K562 (cell line): Measurements from ENCODE around the gene FAM89B. TPM values are rescaled to one million over a fixed set of nuclear protein-coding genes. Genes with fewer than 3 reads are reported as not detected.

Source experiments
- CBX8 ChIP-seq: fragments of 200-600 bp; sonication (generic); IDR thresholded peaks from 2 replicates; pipeline ENCODE4 v1.6.1; 2012; ENCODE audit warnings: borderline replicate concordance, mixed run types, low read depth, mild to moderate bottlenecking, moderate library complexity, mixed read lengths, low read length, control low read depth, inconsistent platforms; ENCODE audit not compliant: poor library complexity, severe bottlenecking; ENCODE audit errors: extremely low read depth
- E2F6 ChIP-seq, 2 experiments: IDR thresholded peaks; 2 replicates each; pipeline ENCODE4 v1.6.1; 2011; ENCODE audit warnings: borderline replicate concordance in 1 of 2, control low read depth in 1 of 2, low read depth in 1 of 2, low read length in 1 of 2, mild to moderate bottlenecking in 1 of 2, mixed read lengths in 1 of 2, moderate library complexity in 1 of 2; ENCODE audit not compliant: insufficient read depth in 1 of 2, insufficient read length in 1 of 2, poor library complexity in 1 of 2, severe bottlenecking in 1 of 2; ENCODE audit errors: extremely low read depth in 1 of 2
- EP300 ChIP-seq: IDR thresholded peaks from 2 replicates; pipeline ENCODE4 v1.6.1; 2012; ENCODE audit warnings: low read length, improper control_type of control experiment
- ESRRA ChIP-seq: fragments of 450-650 bp; IDR thresholded peaks from 2 replicates; pipeline ENCODE4 v1.6.1; 2014; ENCODE audit warnings: low read depth, mild to moderate bottlenecking, moderate library complexity, borderline replicate concordance
- ETV6 ChIP-seq, 3 experiments: fragments of 150-350 bp in 1 of 3; sonication (generic) in 1 of 3; formaldehyde crosslinking in 1 of 3; IDR thresholded peaks; 2 replicates each; pipeline versions ENCODE4 v1.6.1 to v1.8.0; 2014 to 2022; ENCODE audit warnings: borderline replicate concordance in 2 of 3, low read depth in 2 of 3, antibody characterized with exemption in 1 of 3, low read length in 1 of 3, mild to moderate bottlenecking in 1 of 3, missing genetic modification reagents in 1 of 3
- KHSRP ChIP-seq: fragments of 450-650 bp; IDR thresholded peaks from 2 replicates; pipeline ENCODE4 v1.6.1; 2017
- MIER1 ChIP-seq: fragments of 450-650 bp; IDR thresholded peaks from 2 replicates; pipeline ENCODE4 v1.6.1; 2016; ENCODE audit warnings: antibody characterized with exemption, mild to moderate bottlenecking, low read depth
- PRPF4 ChIP-seq: fragments of 200-400 bp; formaldehyde crosslinking; IDR thresholded peaks from one replicate; pipeline ENCODE4 v1.6.1; 2017; ENCODE audit warnings: low read length, low read depth, mild to moderate bottlenecking; ENCODE audit not compliant: insufficient read depth, poor library complexity, severe bottlenecking
- polyA plus RNA-seq, 8 experiments: library from polyadenylated mRNA; depleted of rRNA in 4 of 8; stranded (reverse) in 5 of 8; unstranded in 3 of 8; fragments of >200 nt; fragmentation: Nextera tagmentation in 2 of 8; fragmentation: Illumina TruSeq in 1 of 8; extraction: Ambion mirVana in 2 of 8; extraction: Trizol in 1 of 8; gene quantifications; 2 replicates each; pipeline versions ENCODE4 v1.2.1 to v1.2.3, GENCODE V29; 2011 to 2014; ENCODE audit warnings: inconsistent platforms in 1 of 8, missing spikeins in 1 of 8
- total RNA-seq, 7 experiments: library from RNA; depleted of rRNA in 6 of 7; stranded (reverse); fragments of >200 nt in 6 of 7; fragmentation: Illumina TruSeq in 2 of 7; extraction: Trizol in 2 of 7; gene quantifications; 2 replicates each; pipeline versions ENCODE4 v1.2.1 to v1.2.3, GENCODE V29; 2011 to 2021; ENCODE audit warnings: low replicate concordance in 1 of 7
- TF ChIP-seq, protein P1 (sequence below): fragments of 150-350 bp; IDR thresholded peaks from 2 replicates; pipeline ENCODE4 v1.6.1; 2014; ENCODE audit warnings: low read depth, mild to moderate bottlenecking, low read length, borderline replicate concordance
- TF ChIP-seq, protein P2 (sequence below), 2 experiments: fragments of 450-650 bp; IDR thresholded peaks; 2 replicates each; pipeline ENCODE4 v1.6.1; 2018; ENCODE audit warnings: mild to moderate bottlenecking in 2 of 2, low read depth in 1 of 2; ENCODE audit not compliant: partially characterized antibody in 2 of 2
- TF ChIP-seq, protein P3 (sequence below): fragments of 250-450 bp; sonication (Bioruptor Pico); IDR thresholded peaks from 2 replicates; pipeline ENCODE4 v1.5.0; 2021
- TF ChIP-seq, protein P4 (sequence below): sonication (generic); formaldehyde crosslinking; IDR thresholded peaks from 2 replicates; pipeline ENCODE4 v1.8.1; 2022; ENCODE audit warnings: missing genetic modification reagents

Gene FAM89B
- total and polyA plus RNA-seq, 9 of the 15 experiments (the other 6 are each of a cell fraction or from before 2014, with no cell fraction given): 0.32 to 27.6 (median 11.9) TPM

DNA sequence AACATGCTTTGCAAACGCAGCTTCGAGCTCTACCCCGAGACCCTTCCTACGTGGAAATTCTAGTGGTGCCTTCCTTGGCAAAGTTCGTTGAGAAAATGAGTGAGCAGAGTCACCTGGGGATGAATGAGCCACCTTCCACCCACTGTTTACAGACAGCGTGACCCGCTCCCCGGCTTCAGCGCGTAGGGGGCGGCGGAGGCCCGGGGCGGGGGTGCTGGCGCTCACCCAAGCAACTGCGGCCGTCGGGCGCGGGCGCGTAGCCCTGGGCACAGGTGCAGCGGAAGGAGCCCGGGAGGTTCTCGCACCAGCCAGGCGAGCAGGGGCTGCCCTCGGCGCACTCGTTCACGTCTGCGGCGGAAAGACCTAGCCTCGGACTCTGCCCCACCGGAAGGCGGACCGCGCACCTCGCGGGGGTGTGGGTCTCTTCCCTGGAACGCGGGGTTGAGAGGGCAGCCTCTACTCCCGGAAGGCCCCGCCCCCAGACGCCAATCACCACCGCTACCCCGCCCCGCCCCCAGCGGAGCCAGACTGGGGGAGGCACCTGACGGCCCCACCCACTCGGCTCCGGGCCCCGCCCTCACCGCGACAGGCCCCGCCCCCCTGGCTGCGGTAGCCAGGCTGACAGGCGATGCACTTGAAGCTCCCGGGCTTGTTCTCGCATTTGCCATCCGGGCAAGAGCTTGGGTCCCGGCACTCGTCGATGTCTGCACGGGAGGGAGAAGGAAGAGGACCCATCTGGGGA is 25.9 kb upstream of the FAM89B start (continued):
- TF ChIP-seq, protein P1, sequence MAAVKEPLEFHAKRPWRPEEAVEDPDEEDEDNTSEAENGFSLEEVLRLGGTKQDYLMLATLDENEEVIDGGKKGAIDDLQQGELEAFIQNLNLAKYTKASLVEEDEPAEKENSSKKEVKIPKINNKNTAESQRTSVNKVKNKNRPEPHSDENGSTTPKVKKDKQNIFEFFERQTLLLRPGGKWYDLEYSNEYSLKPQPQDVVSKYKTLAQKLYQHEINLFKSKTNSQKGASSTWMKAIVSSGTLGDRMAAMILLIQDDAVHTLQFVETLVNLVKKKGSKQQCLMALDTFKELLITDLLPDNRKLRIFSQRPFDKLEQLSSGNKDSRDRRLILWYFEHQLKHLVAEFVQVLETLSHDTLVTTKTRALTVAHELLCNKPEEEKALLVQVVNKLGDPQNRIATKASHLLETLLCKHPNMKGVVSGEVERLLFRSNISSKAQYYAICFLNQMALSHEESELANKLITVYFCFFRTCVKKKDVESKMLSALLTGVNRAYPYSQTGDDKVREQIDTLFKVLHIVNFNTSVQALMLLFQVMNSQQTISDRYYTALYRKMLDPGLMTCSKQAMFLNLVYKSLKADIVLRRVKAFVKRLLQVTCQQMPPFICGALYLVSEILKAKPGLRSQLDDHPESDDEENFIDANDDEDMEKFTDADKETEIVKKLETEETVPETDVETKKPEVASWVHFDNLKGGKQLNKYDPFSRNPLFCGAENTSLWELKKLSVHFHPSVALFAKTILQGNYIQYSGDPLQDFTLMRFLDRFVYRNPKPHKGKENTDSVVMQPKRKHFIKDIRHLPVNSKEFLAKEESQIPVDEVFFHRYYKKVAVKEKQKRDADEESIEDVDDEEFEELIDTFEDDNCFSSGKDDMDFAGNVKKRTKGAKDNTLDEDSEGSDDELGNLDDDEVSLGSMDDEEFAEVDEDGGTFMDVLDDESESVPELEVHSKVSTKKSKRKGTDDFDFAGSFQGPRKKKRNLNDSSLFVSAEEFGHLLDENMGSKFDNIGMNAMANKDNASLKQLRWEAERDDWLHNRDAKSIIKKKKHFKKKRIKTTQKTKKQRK: no peak
- no peak for TF ChIP-seq MIER1
- TF ChIP-seq, protein P2, sequence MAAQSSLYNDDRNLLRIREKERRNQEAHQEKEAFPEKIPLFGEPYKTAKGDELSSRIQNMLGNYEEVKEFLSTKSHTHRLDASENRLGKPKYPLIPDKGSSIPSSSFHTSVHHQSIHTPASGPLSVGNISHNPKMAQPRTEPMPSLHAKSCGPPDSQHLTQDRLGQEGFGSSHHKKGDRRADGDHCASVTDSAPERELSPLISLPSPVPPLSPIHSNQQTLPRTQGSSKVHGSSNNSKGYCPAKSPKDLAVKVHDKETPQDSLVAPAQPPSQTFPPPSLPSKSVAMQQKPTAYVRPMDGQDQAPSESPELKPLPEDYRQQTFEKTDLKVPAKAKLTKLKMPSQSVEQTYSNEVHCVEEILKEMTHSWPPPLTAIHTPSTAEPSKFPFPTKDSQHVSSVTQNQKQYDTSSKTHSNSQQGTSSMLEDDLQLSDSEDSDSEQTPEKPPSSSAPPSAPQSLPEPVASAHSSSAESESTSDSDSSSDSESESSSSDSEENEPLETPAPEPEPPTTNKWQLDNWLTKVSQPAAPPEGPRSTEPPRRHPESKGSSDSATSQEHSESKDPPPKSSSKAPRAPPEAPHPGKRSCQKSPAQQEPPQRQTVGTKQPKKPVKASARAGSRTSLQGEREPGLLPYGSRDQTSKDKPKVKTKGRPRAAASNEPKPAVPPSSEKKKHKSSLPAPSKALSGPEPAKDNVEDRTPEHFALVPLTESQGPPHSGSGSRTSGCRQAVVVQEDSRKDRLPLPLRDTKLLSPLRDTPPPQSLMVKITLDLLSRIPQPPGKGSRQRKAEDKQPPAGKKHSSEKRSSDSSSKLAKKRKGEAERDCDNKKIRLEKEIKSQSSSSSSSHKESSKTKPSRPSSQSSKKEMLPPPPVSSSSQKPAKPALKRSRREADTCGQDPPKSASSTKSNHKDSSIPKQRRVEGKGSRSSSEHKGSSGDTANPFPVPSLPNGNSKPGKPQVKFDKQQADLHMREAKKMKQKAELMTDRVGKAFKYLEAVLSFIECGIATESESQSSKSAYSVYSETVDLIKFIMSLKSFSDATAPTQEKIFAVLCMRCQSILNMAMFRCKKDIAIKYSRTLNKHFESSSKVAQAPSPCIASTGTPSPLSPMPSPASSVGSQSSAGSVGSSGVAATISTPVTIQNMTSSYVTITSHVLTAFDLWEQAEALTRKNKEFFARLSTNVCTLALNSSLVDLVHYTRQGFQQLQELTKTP (IDR thresholded peaks at IDR 0.05; ENCODE audit: low read depth in 1 of 2, partially characterized antibody in 2 of 2): no peak
- no peak for TF ChIP-seq ETV6 (IDR thresholded peaks at IDR 0.05; ENCODE audit: borderline replicate concordance in 1 of 2, low read depth in 2 of 2, low read length in 1 of 2)
- TF ChIP-seq ETV6 (CRISPR knock-in tag; IDR thresholded peaks at IDR 0.05; ENCODE audit: borderline replicate concordance): no peak
- no peak; the same call in 1 of the 2 replicates for TF ChIP-seq ESRRA
- TF ChIP-seq PRPF4: no peak
- no peak for TF ChIP-seq KHSRP
- no peak for TF ChIP-seq EP300
- TF ChIP-seq E2F6 (IDR thresholded peaks at IDR 0.05; ENCODE audit: borderline replicate concordance in 1 of 2, extremely low read depth in 1 of 2, insufficient read depth in 1 of 2, insufficient read length in 1 of 2, low read depth in 1 of 2, low read length in 1 of 2, poor library complexity in 1 of 2, severe bottlenecking in 1 of 2): peak in 1 of 2 experiments; percentile 39
- no peak for TF ChIP-seq CBX8
- TF ChIP-seq, protein P3, sequence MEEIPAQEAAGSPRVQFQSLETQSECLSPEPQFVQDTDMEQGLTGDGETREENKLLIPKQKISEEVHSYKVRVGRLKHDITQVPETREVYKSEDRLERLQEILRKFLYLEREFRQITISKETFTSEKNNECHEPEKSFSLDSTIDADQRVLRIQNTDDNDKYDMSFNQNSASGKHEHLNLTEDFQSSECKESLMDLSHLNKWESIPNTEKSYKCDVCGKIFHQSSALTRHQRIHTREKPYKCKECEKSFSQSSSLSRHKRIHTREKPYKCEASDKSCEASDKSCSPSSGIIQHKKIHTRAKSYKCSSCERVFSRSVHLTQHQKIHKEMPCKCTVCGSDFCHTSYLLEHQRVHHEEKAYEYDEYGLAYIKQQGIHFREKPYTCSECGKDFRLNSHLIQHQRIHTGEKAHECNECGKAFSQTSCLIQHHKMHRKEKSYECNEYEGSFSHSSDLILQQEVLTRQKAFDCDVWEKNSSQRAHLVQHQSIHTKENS (CRISPR knock-in tag): no peak
- TF ChIP-seq, protein P4, sequence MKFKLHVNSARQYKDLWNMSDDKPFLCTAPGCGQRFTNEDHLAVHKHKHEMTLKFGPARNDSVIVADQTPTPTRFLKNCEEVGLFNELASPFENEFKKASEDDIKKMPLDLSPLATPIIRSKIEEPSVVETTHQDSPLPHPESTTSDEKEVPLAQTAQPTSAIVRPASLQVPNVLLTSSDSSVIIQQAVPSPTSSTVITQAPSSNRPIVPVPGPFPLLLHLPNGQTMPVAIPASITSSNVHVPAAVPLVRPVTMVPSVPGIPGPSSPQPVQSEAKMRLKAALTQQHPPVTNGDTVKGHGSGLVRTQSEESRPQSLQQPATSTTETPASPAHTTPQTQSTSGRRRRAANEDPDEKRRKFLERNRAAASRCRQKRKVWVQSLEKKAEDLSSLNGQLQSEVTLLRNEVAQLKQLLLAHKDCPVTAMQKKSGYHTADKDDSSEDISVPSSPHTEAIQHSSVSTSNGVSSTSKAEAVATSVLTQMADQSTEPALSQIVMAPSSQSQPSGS: no peak
